ENCODE results near the gene OR2M2.

The OR2M2 gene

DNA sequence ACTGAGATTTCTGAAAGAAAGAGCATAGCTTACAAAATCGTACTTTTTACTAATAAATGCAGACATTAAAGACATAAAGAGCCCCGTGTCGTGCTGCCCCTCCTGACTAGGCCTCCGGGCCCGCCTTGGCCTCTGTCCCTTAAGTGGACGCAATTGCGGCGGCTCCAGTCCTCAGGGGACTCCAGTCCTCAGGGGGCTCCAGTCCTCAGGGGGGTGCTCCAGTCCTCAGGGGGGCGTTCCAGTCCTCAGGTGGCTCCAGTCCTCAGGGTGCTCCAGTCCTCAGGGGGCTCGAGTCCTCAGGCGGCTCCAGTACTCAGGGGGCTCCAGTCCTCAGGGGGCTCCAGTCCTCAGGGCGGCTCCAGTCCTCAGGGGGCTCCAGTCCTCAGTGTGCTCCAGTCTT lies 10.6 kb upstream of the OR2M2 start:
- H4K20me1 ChIP-seq = no peaks in the 10 kb centered on the region
- no peak overlapping the region for H3K4me3 ChIP-seq
- peaks cover 0 to 9% (median 0%) of the 10 kb centered on the region in 11 experiments; a peak in 2 of 22 replicates for H3K9me3 ChIP-seq (replicated peaks in 1 of 11)
- H3K27me3 ChIP-seq = no peaks in the 10 kb centered on the region
- TF ChIP-seq Cebpa-rat (IDR thresholded peaks at IDR 0.05) = no peak
- H3K9ac ChIP-seq = no peak overlapping the region
- no peaks in the 10 kb centered on the region for H3K4me1 ChIP-seq
- no peak overlapping the region for H3K4me2 ChIP-seq
- no peak overlapping the region for H3K27ac ChIP-seq
- no peaks in the 10 kb centered on the region for H3K36me3 ChIP-seq

DNA sequence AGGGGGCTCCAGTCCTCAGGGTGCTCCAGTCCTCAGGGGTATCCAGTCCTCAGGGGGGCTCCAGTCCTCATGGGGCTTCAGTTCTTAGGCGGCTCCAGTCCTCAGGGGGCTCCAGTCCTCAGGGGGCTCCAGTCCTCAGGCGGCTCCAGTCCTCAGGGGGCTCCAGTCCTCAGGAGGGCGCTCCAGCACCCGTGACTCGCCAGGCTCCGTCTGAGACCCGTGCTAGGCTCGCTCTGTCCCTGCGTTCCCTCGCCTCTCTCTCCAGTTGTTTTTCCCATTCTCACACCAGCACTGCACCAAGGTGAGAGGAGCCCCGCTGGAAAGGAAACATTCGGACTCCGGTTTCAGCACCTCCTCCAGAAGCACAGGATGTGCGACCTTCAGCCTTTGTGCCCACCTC lies 9.4 kb upstream of the OR2M2 start:
- H3K4me3 ChIP-seq = no peak overlapping the region
- no peak for TF ChIP-seq Cebpa-rat (IDR thresholded peaks at IDR 0.05)

DNA sequence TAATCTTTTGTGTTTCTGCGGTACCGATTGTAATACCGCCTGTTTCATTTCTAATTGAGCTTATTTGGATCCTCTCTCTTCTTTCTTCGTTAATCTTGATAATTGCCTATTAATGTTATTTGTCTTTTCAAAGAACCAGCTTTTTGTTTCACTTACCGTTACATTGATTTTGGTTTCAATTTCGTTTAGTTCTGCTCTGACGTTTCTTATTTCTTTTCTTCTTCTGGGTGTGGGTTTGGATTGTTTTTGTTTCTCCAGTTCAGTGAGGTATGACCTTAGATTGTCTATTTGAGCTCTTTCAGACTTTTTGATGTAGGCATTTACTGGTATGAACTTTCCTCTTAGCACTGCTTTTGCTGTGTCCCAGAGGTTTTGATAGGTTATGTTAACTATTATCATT lies 9.4 kb downstream of the OR2M2 start:
- no peaks in the 10 kb centered on the region for H3K27me3 ChIP-seq
- H3K4me1 ChIP-seq = no peaks in the 10 kb centered on the region
- no peak overlapping the region for H3K4me2 ChIP-seq
- H3K9ac ChIP-seq = no peak overlapping the region
- H3K36me3 ChIP-seq = no peaks in the 10 kb centered on the region
- no peak for TF ChIP-seq Cebpa-rat (IDR thresholded peaks at IDR 0.05)
- H3K27ac ChIP-seq = no peak overlapping the region
- no peak overlapping the region for H3K4me3 ChIP-seq
- no peaks in the 10 kb centered on the region for H4K20me1 ChIP-seq
- H3K9me3 ChIP-seq (replicated peaks in 1 of 11) = no peaks in the 10 kb centered on the region; a peak in 1 of 22 replicates

More for the DNA sequence above, 9.4 kb upstream of the OR2M2 start:
- Histone ChIP-seq H3K27ac (no peak overlapping the region), H3K9ac (no peak overlapping the region), H3K4me2 (no peak overlapping the region), H3K27me3 (no peaks in the 10 kb centered on the region), H3K36me3 (no peaks in the 10 kb centered on the region), H3K4me1 (no peaks in the 10 kb centered on the region), H4K20me1 (no peaks in the 10 kb centered on the region), H3K9me3 (replicated peaks in 1 of 11) (peaks cover 0 to 9% (median 0%) of the 10 kb centered on the region in 11 experiments; a peak in 2 of 22 replicates)

DNA sequence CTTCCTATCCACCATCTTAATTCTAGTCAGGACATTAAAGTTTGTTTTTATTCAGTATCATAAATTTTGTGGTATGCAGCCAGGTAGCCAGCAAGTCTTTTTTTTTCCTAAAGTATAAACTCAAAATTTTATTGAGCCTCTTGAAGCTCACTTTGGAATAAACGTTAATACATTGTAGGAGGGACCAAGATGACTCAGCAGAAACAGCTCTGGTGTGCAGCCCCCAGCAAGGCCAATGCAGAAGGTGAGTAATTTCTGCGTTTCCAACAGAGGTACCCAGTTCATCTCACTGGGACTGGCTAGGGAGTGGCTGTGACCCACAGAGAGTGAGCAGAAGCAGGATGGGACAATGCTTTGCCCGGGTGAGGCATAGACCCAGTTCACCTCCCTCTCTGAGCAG lies 12.7 kb downstream of the OR2M2 start:
- Histone ChIP-seq H3K27me3 (no peaks in the 10 kb centered on the region), H3K9ac (no peak overlapping the region), H3K9me3 (replicated peaks in 1 of 11) (peaks cover 0 to 3% (median 0%) of the 10 kb centered on the region in 11 experiments; a peak in 1 of 22 replicates)

DNA sequence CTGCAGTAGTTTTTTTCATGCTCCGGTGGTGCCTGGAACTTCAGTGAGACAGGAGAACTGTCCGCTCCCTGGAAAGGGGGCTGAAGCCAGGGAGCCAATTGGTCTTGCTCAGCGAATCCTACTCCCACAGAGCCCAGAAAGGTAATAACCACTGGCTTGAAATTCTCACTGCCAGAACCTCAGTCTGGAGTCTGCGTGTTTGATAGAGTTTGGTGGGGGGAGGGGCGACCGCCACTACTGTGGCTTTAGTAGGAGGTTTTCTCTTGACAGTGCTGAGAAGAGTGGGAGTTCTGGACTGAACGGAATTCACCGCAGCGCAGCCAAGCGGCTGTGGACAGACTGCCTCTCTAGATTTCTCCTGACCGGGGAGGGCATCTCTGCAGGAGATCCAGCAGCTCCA lies 14.4 kb downstream of the OR2M2 start:
- H3K36me3 ChIP-seq = no peaks in the 10 kb centered on the region
- TF ChIP-seq Cebpa-rat (IDR thresholded peaks at IDR 0.05) = no peak
- H3K27me3 ChIP-seq = no peaks in the 10 kb centered on the region
- H3K9ac ChIP-seq = no peak overlapping the region
- H3K9me3 ChIP-seq (replicated peaks in 1 of 11) = peaks cover 12 to 20% (median 15%) of the 10 kb centered on the region in 11 experiments; a peak in 20 of 22 replicates
- no peak overlapping the region for H3K27ac ChIP-seq
- no peaks in the 10 kb centered on the region for H3K4me1 ChIP-seq
- no peak overlapping the region for H3K4me2 ChIP-seq
- H4K20me1 ChIP-seq = no peaks in the 10 kb centered on the region
- no peak overlapping the region for H3K4me3 ChIP-seq

More for the DNA sequence above, 12.7 kb downstream of the OR2M2 start:
- Histone ChIP-seq H3K4me1 (no peaks in the 10 kb centered on the region), H3K4me2 (no peak overlapping the region), H4K20me1 (no peaks in the 10 kb centered on the region), H3K27ac (no peak overlapping the region), H3K36me3 (no peaks in the 10 kb centered on the region), H3K4me3 (no peak overlapping the region)
- TF ChIP-seq Cebpa-rat (IDR thresholded peaks at IDR 0.05) = no peak

GRCh38 chr1:248194117-248194516 lies 19.5 kb downstream of the OR2M2 start:
- Histone ChIP-seq H3K4me1 (no peaks in the 10 kb centered on the region), H3K36me3 (no peaks in the 10 kb centered on the region), H3K9ac (no peak overlapping the region), H3K27ac (no peak overlapping the region), H4K20me1 (no peaks in the 10 kb centered on the region), H3K9me3 (replicated peaks in 1 of 11) (peaks cover 15 to 27% (median 20%) of the 10 kb centered on the region in 11 experiments), H3K4me3 (no peak overlapping the region), H3K27me3 (no peaks in the 10 kb centered on the region), H3K4me2 (no peak overlapping the region)
- no peak for TF ChIP-seq Cebpa-rat (IDR thresholded peaks at IDR 0.05)

GRCh38 chr1:248196965-248197364 lies 22.3 kb downstream of the OR2M2 start, which contains the start of gene OR2M3:
OR2M3 (plus strand) TSS chr1:248197265; CDS start chr1:248203068, 5,803 bp downstream.
- Histone ChIP-seq H3K27me3 (no peaks in the 10 kb centered on the region), H3K4me2 (no peak within 1 kb of the TSS), H3K27ac (no peak within 1 kb of the TSS), H4K20me1 (no peaks in the 10 kb centered on the region), H3K9ac (no peak within 1 kb of the TSS), H3K9me3 (replicated peaks in 1 of 11) (peaks cover 15 to 27% (median 20%) of the 10 kb centered on the region in 11 experiments), H3K4me3 (no peak within 1 kb of the TSS), H3K36me3 (no peaks in the 10 kb centered on the region), H3K4me1 (no peaks in the 10 kb centered on the region)
- no peak for TF ChIP-seq Cebpa-rat (IDR thresholded peaks at IDR 0.05)

DNA sequence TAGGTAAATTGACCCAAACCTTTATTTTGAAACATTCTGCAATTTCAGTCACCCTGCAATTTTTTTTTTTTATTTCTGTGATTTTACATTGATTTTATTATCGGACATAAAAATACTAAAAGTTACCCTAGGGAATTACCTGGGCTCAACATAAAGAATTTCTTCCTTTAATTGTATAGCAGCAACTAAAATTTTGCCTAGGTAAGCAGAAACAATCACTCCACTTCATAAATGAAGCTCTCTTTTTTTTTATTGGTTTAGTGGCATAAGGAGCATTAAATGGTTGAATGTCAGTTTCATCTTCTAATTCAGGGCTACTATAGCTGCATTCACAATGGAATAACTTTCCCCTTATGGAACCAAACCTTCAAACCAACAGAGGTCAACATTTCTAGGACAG lies 41.3 kb downstream of the OR2M2 start:
- no peak overlapping the region for H3K4me3 ChIP-seq
- no peaks in the 10 kb centered on the region for H3K36me3 ChIP-seq
- no peak for TF ChIP-seq Cebpa-rat (IDR thresholded peaks at IDR 0.05)
- no peaks in the 10 kb centered on the region for H3K4me1 ChIP-seq
- H3K27ac ChIP-seq = no peak overlapping the region
- H4K20me1 ChIP-seq = no peaks in the 10 kb centered on the region
- peaks cover 0 to 14% (median 5%) of the 10 kb centered on the region in 11 experiments; a peak in 7 of 22 replicates for H3K9me3 ChIP-seq (replicated peaks in 1 of 11)
- no peak overlapping the region for H3K4me2 ChIP-seq
- no peak overlapping the region for H3K9ac ChIP-seq
- H3K27me3 ChIP-seq = no peaks in the 10 kb centered on the region

DNA sequence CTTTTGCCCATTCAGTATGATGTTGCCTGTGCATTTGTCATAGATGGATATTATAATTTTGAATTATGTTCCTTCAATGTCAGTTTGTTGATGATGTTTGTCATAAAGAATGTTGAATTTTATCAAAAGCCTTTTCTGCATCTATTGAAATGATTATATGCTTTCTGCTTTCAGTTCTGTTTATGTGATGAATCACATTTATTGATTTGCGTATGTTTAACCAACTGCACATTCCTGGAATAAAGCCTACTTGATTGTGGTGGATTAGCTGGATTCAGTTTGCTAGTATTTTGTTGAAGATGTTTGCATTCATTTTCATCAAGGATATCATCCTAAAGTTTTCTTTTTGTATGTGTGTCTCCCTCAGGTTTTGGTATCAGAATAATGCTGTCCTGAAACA lies 50.9 kb downstream of the OR2M2 start:
- H3K4me1 ChIP-seq = no peaks in the 10 kb centered on the region
- no peaks in the 10 kb centered on the region for H3K27me3 ChIP-seq
- no peak overlapping the region for H3K27ac ChIP-seq
- no peaks in the 10 kb centered on the region for H3K36me3 ChIP-seq
- H3K4me2 ChIP-seq = no peak overlapping the region
- no peak overlapping the region for H3K9ac ChIP-seq
- H4K20me1 ChIP-seq = no peaks in the 10 kb centered on the region
- H3K4me3 ChIP-seq = no peak overlapping the region
- no peak for TF ChIP-seq Cebpa-rat (IDR thresholded peaks at IDR 0.05)
- H3K9me3 ChIP-seq (replicated peaks in 1 of 11) = peaks cover 0 to 10% (median 4%) of the 10 kb centered on the region in 11 experiments; a peak in 6 of 22 replicates

- peaks cover 0 to 7% (median 0%) of the 10 kb centered on the region in 11 experiments; a peak in 2 of 22 replicates for H3K9me3 ChIP-seq (replicated peaks in 1 of 11)
- no peaks in the 10 kb centered on the region for H3K27me3 ChIP-seq
- no peak overlapping the region for H3K9ac ChIP-seq
- H4K20me1 ChIP-seq = no peaks in the 10 kb centered on the region
- no peaks in the 10 kb centered on the region for H3K36me3 ChIP-seq
- no peak overlapping the region for H3K27ac ChIP-seq
- no peak for TF ChIP-seq Cebpa-rat (IDR thresholded peaks at IDR 0.05)
- no peak overlapping the region for H3K4me3 ChIP-seq
- H3K4me1 ChIP-seq = no peaks in the 10 kb centered on the region
- H3K4me2 ChIP-seq = no peak overlapping the region
Observed at GRCh38 chr1:248229360-248229908, 54.8 kb downstream of the OR2M2 start.

Data from BLaER1 treated with 17β-estradiol and CSF1 and Interleukin-3, amounts not matched to agents 10 nM and 100 nM (cell line).